Ishikawa (cell line): Measurements from ENCODE around the gene TMEM178B.

Experiments
- CEBPB ChIP-seq: IDR thresholded peaks from 2 replicates; pipeline ENCODE4 v1.6.1; 2012
- CREB1 ChIP-seq: IDR thresholded peaks from 2 replicates; pipeline ENCODE4 v1.6.1; 2012; ENCODE audit warnings: low read depth
- EGR1 ChIP-seq: IDR thresholded peaks from 2 replicates; pipeline ENCODE4 v1.6.1; 2012
- EP300 ChIP-seq: IDR thresholded peaks from 2 replicates; pipeline ENCODE4 v1.6.1; 2012; ENCODE audit warnings: borderline replicate concordance
- FOXM1 ChIP-seq: IDR thresholded peaks from 2 replicates; pipeline ENCODE4 v1.6.1; 2012; ENCODE audit warnings: low read depth, borderline replicate concordance
- MAX ChIP-seq: IDR thresholded peaks from 2 replicates; pipeline ENCODE4 v1.6.1; 2012
- NFIC ChIP-seq: IDR thresholded peaks from 2 replicates; pipeline ENCODE4 v1.6.1; 2012
- RAD21 ChIP-seq: IDR thresholded peaks from 2 replicates; pipeline ENCODE4 v1.6.1; 2012; ENCODE audit warnings: low read depth
- REST ChIP-seq: IDR thresholded peaks from 2 replicates; pipeline ENCODE4 v1.6.1; 2012; ENCODE audit warnings: low read depth, mild to moderate bottlenecking
- TAF1 ChIP-seq: IDR thresholded peaks from 2 replicates; pipeline ENCODE4 v1.6.1; 2012; ENCODE audit warnings: low read depth, mild to moderate bottlenecking
- TCF12 ChIP-seq: IDR thresholded peaks from 2 replicates; pipeline ENCODE4 v1.6.1; 2012; ENCODE audit warnings: low read depth
- TEAD4 ChIP-seq: IDR thresholded peaks from 2 replicates; pipeline ENCODE4 v1.6.1; 2012
- USF1 ChIP-seq: IDR thresholded peaks from 2 replicates; pipeline ENCODE4 v1.6.1; 2012
- YY1 ChIP-seq: IDR thresholded peaks from 2 replicates; pipeline ENCODE4 v1.6.1; 2012; ENCODE audit warnings: low read depth
- ZBTB7A ChIP-seq: IDR thresholded peaks from 2 replicates; pipeline ENCODE4 v1.6.1; 2012; ENCODE audit warnings: low read depth

TMEM178B gene

GRCh38 chr7:141369422-141369821 lies 295.6 kb downstream of the TMEM178B start:
- TF ChIP-seq USF1 (no peak), EGR1 (no peak), YY1 (no peak), FOXM1 (no peak), MAX (no peak), REST (no peak), ZBTB7A (no peak), TCF12 (no peak), RAD21 (no peak), CEBPB (no peak)

GRCh38 chr7:141370178-141370577 lies 296.3 kb downstream of the TMEM178B start:
- TF ChIP-seq USF1 (no peak), EP300 (no peak), MAX (no peak), NFIC (no peak), YY1 (no peak), CREB1 (no peak), TAF1 (no peak), REST (no peak), RAD21 (no peak), TEAD4 (no peak), CEBPB (no peak), EGR1 (no peak), TCF12 (no peak), ZBTB7A (no peak), FOXM1 (no peak)

GRCh38 chr7:141370650-141371049 lies 296.8 kb downstream of the TMEM178B start:
- TF ChIP-seq EGR1 (no peak), EP300 (no peak), NFIC (no peak)

- TF ChIP-seq NFIC (no peak), TEAD4 (no peak), REST (no peak), TCF12 (no peak), RAD21 (no peak), USF1 (no peak), ZBTB7A (no peak), YY1 (no peak), EP300 (no peak), MAX (no peak), TAF1 (no peak), EGR1 (no peak), FOXM1 (no peak), CREB1 (no peak)
Observed at GRCh38 chr7:141374425-141374824, 300.6 kb downstream of the TMEM178B start.

GRCh38 chr7:141375442-141375841 lies 301.6 kb downstream of the TMEM178B start:
- TF ChIP-seq MAX (no peak), NFIC (no peak), TAF1 (no peak), REST (no peak), TCF12 (no peak), TEAD4 (no peak), CREB1 (no peak), USF1 (no peak), CEBPB (no peak), YY1 (no peak)
